GM12874 (cell line): ENCODE results near the gene ABCA7.

ENCODE experiments used
- CTCF ChIP-seq: IDR thresholded peaks from 2 replicates; pipeline ENCODE4 v1.5.1; 2011; ENCODE audit warnings: low read depth, mild to moderate bottlenecking, control low read depth, low read length, moderate library complexity; ENCODE audit not compliant: insufficient read depth

ABCA7 gene

GRCh38 chr19:1055886-1056620, 16.1 kb downstream of the ABCA7 start:
- TF ChIP-seq CTCF, result no peak

- peak; percentile 52 for TF ChIP-seq CTCF
These were observed 17.4 kb downstream of the ABCA7 start for GRCh38 chr19:1057176-1057855.

GRCh38 chr19:1058112-1058511, 18.2 kb downstream of the ABCA7 start:
- no peak for TF ChIP-seq CTCF

GRCh38 chr19:1060689-1061088, 20.8 kb downstream of the ABCA7 start:
- TF ChIP-seq CTCF, result no peak

- TF ChIP-seq CTCF, result no peak
These were observed 22.1 kb downstream of the ABCA7 start for GRCh38 chr19:1061987-1062386.

- no peak for TF ChIP-seq CTCF
These were observed 22.6 kb downstream of the ABCA7 start for GRCh38 chr19:1062387-1063029.
